Glomerular endothelial cell (primary cell): ENCODE data around the gene YIPF2. TPM values are rescaled to one million over a fixed set of nuclear protein-coding genes. Genes with fewer than 3 reads are reported as not detected.
"Not testable (repeated sequence)": the region's sequence is repeated elsewhere in the genome, so short reads cannot be mapped to it uniquely, and the experiment has no call there.

Experiments used
- DNase-seq: peaks from one replicate; pipeline ENCODE4 v3.0.0-alpha.2; 2011; ENCODE audit warnings: low read depth, low spot score; ENCODE audit errors: extremely low read depth
- total RNA-seq: library from RNA; depleted of rRNA; stranded (reverse); fragments of >200 nt; gene quantifications from 2 replicates; pipeline ENCODE4 v1.2.3, GENCODE V29; 2015

YIPF2 gene
- 44.3 and 66.8 TPM in 2 replicates for total RNA-seq

- DNase-seq, result peak; percentile 87
These were observed at the start of gene YIPF2, which contains the start of gene TIMM29 for GRCh38 chr19:10928563-10929401. TSS of gene YIPF2 (minus strand) at chr19:10928639. CDS start at chr19:10928410, 229 bp downstream. TSS of gene TIMM29 (plus strand) at chr19:10928811. CDS start at chr19:10928823, 12 bp downstream.

DNA sequence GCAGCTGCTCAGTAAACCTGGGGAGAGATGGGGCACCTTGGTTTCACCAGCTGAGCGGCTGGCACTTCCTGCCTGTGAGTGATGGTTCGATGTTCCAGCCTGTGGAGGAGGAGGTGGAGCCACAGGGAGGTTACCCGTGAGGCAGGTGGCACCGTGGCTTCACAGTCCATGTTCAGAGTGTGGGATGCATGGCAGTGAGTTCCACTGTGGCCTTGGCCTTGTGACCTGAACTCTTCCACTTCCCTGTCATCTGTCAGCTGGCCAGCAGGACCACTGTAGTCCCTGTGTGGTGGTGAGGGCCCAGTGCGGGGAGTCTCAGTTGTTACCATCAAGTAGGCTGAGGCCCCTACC lies 49.3 kb upstream of the YIPF2 start:
- no peak for DNase-seq

- DNase-seq, result no peak
These were observed 47.9 kb upstream of the YIPF2 start for GRCh38 chr19:10976131-10976892.

- no peak for DNase-seq
These were observed 47.1 kb upstream of the YIPF2 start for GRCh38 chr19:10975374-10976130.

GRCh38 chr19:10971107-10971726 lies 42.8 kb upstream of the YIPF2 start:
- DNase-seq, result no peak

DNA sequence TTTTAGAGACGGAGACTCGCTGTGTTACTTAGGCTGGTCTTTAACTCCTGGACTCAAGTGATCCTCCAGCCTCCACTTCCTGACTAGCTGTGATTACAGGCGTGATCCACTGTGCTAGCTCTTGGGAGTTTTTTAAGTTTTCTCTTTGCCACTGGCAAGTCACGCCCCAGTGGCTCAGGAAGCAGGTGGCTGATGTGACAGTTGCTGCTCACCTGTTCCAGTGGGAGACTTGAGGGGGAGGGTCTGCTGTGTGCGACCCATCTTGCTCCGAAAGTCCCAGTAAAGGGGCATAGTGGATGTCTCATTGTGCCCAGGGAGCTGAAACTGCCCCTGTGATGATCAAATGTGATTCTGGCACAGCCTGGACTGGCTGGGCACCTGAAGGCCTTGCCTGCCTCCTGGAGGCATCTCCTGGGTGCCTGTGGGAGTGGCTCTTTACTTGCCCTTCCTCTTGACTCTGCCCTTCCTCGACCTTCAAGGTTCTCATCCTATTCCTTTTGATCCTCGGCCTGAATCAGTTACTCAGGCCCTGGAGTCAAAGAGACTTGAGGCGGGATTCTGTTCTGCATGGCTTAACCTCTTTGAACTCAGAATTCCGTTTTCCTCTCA lies 40.2 kb upstream of the YIPF2 start:
- no peak for DNase-seq

- no peak for DNase-seq
These were observed 38.4 kb upstream of the YIPF2 start for GRCh38 chr19:10966809-10967208.

GRCh38 chr19:10965398-10965797 lies 37.0 kb upstream of the YIPF2 start:
- no peak for DNase-seq

DNA sequence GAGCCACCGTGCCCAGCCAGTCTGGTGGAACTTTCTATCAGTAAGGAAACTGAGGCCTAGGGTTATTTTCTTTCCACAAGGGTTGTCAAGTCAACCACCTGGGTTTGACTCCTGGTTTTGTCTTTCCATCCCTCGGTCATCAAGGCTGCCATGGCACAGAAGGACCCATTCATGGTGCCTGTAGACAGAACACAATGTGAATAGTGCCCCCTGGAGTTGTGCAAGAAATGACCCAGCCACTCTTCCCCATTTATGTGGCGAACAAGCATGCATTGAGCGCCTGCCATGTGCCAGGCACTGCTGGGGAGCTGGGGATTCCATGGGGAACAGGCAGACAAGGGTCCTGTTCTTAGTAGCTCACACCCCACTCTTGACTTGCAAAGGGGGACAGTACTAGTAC lies 36.5 kb upstream of the YIPF2 start:
- DNase-seq, result no peak

DNA sequence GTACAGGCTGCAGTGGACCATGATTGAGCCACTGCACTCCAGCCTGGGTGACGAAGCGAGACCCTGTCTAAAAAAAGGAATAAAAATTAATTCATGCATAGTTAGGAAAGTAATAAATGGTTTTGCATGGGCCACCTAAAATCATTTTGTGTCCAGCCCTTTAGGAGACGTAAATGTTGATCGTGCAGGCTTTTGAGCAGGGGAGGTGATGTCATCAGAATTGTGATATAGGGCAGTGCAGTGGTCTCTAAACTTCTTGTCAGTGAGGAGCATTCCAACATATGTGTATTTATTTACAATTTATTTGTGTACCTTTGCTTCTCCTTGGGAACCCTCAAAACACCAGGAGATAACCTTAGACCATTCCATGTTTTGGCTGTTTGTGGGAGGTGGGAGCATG lies 35.4 kb upstream of the YIPF2 start:
- DNase-seq, result no peak

GRCh38 chr19:10962863-10963262 lies 34.4 kb upstream of the YIPF2 start:
- DNase-seq, result no peak

DNA sequence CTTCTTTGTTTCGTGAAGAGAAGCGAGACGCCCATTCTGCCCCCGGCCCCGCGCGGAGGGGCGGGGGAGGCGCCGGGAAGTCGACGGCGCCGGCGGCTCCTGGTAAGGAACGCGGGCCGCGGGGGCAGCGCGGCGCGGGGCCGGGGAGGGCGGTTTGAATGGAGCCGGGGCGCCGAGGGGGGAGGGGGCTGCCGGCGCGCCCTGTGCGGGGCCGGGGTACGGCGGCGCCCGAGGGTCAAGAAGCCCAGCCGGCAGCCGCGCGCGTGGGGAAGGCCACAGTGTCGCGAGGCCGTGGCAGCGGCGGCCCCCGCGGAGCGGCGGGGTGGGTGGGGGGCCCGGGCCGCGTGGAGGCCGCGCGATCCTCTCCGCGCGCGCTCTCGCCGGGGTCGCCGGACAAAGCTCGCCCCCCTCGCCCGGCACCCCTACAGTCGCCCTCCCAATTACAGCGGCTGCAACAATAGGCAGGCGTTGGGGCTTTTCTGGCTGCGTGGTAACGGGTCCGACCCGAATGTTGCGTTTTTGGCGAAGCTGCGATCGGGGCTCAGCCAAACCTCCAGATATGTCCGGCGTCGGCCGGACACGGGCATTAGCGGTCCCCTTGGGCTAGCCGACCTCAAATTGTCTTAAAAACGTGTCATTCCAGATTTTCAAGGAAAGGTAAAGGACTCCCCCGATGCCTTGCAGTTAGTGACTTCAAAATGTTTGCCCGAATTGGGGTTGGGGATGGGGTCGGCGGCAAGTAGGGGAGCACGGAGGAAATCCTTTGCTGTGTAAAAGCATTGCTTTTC lies 32.8 kb upstream of the YIPF2 start:
- no peak for DNase-seq

GRCh38 chr19:10960314-10961072 lies 32.1 kb upstream of the YIPF2 start, which contains the start of gene SMARCA4:
TSS of gene SMARCA4 (plus strand) at chr19:10961030. CDS start at chr19:10984152, 23,122 bp downstream.
- peak; percentile 39 for DNase-seq

DNA sequence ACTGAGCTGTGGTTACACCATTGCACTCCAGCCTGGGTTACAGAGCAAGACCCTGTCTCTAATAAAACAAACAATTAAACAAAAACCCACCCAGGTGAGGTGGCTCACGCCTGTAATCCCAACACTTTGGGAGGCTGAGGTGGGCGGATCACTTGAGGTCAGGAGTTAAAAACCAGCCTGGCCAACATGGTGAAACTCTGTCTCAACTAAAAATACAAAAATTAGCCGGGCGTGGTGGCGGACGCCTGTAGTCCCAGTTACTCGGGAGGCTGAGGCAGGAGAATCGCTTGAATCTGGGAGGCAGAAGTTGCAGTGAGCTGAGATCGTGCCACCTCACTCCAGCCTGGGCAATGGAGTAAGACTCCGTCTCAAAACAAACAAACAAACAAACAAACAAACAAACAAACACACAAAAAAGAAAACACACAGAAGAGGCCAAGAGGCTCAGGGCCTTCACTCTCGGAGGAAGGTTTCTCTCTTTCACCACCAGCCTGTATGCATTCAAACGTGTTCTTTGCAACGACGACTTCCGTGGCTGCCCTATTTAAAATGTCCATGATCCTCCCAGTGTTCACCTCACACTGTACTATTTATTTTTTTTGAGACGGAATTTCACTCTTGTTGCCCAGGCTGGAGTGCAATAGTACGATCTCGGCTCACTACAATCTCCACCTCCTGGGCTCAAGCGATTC lies 31.0 kb upstream of the YIPF2 start:
- DNase-seq, result not testable (repeated sequence)

DNA sequence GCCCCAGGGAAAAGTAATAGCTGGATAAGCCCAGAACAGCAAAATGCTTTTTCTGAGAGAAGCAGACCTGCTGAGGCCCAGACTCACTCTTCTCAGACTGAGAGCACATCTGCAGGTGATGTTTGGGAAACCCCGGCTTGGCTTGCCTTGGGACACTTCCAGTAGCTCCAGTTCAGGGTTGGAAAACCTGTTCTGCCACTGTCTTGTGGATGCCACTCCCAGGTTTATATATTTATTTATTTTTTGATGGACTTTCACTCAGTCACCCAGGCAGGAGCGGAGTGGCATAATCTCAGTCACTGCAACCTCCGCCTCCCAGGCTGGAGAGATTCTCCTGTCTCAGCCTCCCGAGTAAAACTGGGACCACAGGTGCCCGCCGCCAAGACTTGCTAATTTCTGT lies 24.4 kb upstream of the YIPF2 start:
- no peak for DNase-seq

GRCh38 chr19:10946958-10947657 lies 18.7 kb upstream of the YIPF2 start:
- DNase-seq, result no peak

DNA sequence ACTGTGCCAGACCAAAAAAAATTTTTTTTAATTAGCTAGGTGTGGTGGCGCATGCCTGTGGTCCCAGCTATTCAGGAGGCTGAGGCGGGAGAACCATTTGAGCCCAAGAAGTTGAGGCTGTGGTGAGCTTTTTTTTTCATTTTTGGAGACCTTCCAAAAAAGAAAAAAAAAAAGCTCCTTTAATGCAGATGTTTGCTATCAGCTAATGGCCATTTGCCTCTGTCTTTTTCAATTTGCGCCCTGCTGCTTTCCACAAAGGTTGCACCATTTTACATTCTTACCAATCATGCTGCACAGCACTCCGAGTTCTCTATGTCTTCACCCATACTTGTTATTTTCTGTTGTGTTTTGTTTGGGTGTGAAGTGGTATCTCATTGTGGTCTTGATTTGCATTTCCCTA lies 16.8 kb upstream of the YIPF2 start:
- DNase-seq, result no peak
